Cardiac septum (tissue), 1 donor: Measurements from ENCODE around the gene IPMK. TPM values are rescaled to one million over a fixed set of nuclear protein-coding genes. Genes with fewer than 3 reads are reported as not detected.

Source experiments
- DNase-seq: peaks from one replicate; pipeline ENCODE4 v3.0.0-alpha.2; 2020; ENCODE audit warnings: low spot score
- intact Hi-C: fragments of 100-400 bp; cut with DNase I; formaldehyde crosslinking; loops from one replicate; pipeline ENCODE4 v1.14.0; 2022
- long read RNA-seq: library from polyadenylated mRNA; unstranded; transcript quantifications from one replicate; pipeline ENCODE4 v2.0.0, GENCODE V29; 2021
- total RNA-seq: library from RNA; stranded (reverse); fragmentation: NEBNext Ultra II Directional; extraction: Animal tissue kit (Norgen Biotek cat#: 25700); gene quantifications from one replicate; pipeline ENCODE4 v1.2.1, GENCODE V29; 2021
- donor health status: DM: no; HTN: no; CAD: no.

The IPMK gene
- 3.0 TPM for total RNA-seq
- long read RNA-seq, full-length matches to known transcripts = 1 of 2 reads
- long read RNA-seq, partial matches to known transcripts = 0 of 2 reads
- long read RNA-seq, other reads (novel, unspliced or antisense) = 1 of 2 reads

DNA sequence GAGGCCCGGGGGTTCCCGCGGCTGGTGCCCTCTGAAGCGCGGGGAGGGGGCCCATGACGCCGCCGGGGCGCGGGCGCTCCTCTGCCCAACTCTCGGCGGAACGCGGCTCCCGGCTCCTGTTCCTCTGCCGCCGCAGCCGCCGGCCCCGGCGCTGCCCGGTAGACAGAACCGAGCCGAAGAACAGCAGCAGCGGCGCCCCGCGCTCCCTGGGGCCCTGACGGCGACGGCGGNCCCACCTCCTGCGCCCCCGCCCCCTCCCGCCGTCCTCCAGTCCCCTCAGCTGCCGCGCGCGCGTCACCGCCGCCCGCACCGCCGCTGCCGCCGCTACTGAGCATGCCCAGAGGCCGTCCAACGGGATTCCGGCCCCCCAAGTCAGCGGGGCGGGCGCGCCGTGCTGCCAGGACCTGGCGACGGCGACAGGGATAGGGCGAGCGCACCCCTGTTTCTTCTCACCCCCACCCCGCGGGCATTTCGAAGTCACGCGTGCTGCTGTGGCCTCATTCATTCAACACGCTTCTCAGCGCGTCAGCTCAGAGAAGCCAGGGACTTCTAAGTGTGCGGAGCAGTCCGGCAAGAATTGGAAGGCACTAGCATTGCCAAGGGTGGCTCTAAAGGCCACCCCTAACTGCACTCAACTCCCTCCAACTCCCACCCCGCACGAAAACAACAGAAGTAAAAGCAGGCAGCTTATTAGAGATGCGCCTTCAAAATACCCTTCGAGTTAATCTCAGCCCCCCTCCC is at the start of gene IPMK:
Gene IPMK (minus strand): TSS at position 182 of the 741 bp plus-strand sequence. CDS start 283 bp downstream, outside the sequence.
- peak; percentile 97 for DNase-seq
- intact Hi-C loops = loop anchor here (2.0 kb wide), 1 partner anchor 67 kb away; the partner anchor contains the start of gene UBE2D1

DNA sequence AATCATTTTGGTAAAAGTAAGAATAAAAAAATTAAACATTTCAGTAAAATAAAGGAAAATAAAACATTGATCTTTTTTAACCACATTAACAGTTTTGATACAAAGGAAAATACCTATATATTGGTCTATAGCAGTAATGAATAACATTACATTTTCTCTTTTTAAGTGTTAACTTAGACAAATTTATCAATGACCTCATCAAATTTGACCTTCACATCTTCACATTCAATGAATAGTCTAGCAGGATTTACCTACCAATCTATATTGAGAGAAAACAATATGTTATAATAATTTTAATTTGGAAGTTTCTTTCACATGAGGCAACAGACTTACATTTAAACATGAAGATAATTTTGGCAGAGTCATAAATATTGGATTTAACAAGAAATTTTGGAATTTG is 49.2 kb upstream of the IPMK start:
- intact Hi-C loops = no loop called here
- no peak for DNase-seq

DNA sequence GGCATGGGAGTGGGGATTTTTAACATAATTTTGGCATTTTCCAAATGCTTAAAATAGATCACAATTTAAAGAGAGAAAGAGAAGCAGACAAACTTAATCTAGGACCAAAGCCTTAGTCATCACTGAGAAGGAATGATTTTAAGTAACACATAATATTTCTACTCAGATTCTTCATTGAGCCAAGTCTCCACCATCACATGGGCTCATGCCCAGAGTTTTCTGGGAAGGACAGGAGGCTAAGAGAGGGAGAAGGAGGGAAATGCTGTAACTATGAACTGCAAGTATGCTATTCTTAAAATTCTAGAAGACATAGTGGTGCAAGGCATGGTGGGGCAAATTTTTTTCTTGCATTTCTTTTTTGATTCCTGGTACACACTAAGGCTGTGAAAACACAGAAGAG is 43.3 kb upstream of the IPMK start:
- intact Hi-C loops = no loop called here
- DNase-seq = no peak

DNA sequence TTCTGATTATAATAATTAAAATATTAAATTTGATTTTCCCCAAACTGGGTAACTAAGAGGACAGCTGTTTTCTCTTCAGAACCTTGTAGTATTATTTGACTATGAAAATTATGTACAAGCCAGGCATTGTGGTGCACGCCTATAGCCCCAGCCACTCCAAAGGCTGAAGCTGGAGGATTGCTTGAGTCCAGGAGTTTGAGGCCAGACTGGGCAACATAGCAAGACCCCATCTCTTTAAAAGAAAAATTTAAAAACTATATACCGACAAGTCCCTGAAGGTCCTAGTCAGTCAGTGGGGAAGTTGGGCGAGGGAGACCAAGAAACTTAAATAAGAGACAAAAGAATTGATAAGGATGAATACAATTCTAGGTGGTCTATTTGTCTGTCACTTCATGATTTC is 40.0 kb upstream of the IPMK start:
- no peak for DNase-seq
- intact Hi-C loops = no loop called here

DNA sequence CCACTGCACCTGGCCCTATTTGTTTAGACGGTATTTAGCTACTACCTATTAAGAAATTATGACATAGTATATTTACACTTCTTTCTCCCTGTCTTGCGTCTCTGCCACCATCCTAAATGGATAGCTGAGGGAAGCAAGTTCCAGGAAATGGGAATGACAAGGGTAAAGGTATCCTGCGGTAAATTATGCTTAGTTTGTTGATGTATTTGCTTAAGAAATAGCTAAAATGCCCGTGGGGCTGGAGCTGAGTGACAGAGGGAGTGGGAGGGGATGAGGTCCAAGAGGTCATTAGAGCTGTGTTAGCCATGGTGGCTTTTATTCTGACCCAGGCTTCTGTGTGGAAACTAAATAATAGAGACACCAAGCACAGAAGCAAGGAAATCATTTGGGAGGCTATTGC is 38.1 kb upstream of the IPMK start:
- DNase-seq = no peak
- intact Hi-C loops = no loop called here

DNA sequence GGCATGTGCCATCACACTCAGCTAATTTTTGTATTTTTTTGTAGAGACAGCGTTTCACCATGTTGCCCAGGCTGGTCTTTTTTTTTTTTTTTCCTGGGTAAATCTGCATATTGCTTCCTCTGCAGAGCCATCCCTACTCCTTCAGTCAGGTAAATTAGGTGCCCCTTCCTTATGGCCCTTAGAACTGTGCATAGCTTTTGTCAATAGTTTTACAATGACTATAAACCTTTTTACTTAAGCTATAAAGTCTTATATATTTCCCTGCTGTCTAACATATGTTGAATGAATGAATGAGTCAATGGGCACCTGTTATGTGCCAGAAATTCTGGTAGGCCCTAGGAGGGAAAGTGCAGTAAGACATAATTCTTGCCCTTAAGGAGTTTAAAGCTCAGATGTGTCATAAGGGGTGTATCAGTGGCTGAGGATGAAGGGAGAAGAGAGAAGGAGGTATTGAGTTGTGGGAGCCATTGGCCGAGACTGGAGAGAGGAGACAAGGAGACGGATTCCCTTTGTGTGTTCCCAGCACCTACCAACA is 36.5 kb upstream of the IPMK start:
- DNase-seq = no peak
- intact Hi-C loops = loop anchor here (5.0 kb wide), 1 partner anchor 78 kb away; no protein-coding TSS in a partner anchor

DNA sequence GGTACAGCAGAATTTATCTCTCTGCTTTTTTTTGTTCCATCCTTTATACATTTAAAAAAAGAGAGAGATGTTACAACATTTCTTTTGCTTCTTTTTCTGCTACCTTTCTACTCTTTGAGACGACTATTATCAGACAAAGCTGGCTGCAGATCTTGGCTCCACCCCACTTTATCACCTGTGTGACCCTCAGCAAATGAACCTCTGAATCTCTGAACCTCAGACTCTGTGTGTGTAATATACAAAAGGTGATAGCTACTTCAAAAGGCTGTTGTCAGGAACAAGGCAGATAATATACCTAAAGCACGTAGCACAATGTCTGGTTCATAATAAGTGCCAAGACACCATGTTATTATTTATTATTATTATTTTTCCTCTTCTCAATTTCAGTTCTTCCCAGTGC is 34.6 kb upstream of the IPMK start:
- DNase-seq = no peak
- intact Hi-C loops = loop anchor here (5.0 kb wide), 1 partner anchor 80 kb away; no protein-coding TSS in a partner anchor

DNA sequence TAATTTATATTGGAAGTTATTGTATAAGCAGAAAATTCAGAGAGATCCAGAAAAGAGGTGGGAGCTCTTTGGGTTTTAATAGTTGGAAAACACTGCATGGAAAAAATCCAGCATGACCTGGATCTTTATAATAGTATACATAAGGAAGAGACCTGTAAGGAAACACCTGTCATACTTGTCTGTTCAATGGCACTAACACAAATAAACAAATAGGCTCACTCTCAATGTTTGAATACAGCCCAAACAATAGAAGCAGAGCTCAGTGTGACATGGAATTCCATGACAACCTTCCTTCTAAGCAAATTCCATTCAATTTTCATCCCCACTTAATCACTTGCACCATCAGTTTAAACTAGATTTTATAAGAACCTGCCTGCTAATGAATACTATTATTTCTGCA is 33.0 kb upstream of the IPMK start:
- no peak for DNase-seq
- intact Hi-C loops = loop anchor here (5.0 kb wide), 1 partner anchor 82 kb away; no protein-coding TSS in a partner anchor

DNA sequence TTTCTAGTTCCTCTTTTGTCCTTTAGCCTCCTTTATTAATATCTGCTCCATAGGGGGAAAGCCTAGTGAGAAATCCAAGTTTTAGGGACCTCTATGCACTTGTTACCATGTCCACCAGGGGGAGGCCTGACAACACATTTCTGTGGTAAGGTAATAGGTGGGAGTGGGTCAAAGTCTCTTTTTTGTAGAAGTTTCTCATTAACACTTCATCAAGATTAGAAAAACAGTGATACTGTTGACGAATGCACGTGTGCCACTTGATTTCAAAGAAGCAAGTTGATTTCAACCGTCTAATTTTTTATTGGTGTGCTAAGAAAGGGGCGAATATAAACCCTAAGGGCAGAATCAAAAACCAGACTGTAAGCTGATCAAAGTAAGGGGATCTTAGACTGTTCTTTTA is 31.9 kb upstream of the IPMK start:
- intact Hi-C loops = no loop called here
- peak; percentile 77 for DNase-seq

DNA sequence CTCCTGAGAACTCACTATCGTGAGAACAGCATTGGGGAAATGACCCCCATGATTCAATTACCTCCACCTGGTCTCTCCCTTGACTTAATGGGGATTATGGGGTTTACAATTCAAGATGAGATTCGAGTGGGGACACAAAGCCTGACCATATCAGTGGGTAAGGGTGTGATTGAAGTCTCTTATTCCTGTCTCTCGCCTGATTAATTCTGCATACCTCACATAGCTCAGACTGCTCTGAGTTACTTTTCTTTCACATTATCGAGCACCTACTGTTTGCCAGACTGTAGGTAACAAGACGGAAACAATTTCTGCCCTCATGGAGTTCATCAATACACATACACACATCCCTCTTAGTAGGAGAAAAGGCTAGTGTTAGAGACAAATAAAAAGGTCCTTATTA is 26.3 kb upstream of the IPMK start:
- DNase-seq = no peak
- intact Hi-C loops = no loop called here

DNA sequence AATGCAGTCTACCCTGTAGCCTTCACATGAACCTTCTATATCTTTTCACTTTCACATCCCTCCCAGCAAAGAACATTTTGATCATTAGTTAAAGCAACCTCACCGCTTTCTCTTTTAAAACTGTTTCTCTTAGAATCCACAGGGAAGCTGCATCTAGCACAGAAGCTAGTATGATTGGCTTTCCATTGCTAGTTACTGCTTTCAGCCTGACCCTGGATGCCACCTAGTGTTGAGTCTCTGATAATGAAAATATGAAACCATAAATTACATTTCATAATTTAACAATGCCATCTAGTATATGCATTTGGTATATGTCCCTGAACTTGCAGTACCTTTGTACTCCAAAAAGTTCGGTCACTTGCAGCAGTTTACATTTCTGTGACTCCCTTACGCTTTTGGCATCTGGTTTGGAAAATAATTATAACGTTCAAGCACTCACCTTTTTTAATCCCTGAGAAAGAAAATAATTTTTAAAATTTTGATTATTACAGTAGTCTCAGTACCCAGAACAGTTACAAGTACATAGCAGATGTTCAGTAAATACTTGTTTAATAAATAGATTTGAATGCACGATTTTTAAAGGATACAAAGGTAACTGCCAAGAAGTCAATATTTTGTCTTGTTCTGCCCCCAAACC is 24.0 kb upstream of the IPMK start:
- intact Hi-C loops = loop anchor here (2.0 kb wide), 1 partner anchor 115 kb away; no protein-coding TSS in a partner anchor
- no peak for DNase-seq

DNA sequence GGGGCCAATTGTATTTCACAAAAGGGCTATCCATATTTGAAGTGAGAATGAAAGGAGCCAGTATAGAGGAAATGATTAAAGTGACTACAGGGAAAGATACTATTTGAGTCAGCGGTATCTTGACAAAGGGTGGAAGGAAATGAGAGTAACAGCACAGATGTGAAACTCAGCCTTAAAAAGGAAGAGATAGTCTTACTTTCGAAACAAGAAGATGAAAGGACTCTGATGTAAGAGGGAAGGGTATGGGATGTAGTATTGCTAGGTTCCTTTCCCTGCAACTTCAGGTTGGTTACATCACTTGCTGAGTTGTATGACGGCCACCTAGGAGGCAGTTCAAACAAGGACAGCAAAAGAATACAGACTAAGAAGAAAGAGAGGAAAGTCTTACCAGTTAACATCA is 14.9 kb upstream of the IPMK start:
- no peak for DNase-seq
- intact Hi-C loops = no loop called here

DNA sequence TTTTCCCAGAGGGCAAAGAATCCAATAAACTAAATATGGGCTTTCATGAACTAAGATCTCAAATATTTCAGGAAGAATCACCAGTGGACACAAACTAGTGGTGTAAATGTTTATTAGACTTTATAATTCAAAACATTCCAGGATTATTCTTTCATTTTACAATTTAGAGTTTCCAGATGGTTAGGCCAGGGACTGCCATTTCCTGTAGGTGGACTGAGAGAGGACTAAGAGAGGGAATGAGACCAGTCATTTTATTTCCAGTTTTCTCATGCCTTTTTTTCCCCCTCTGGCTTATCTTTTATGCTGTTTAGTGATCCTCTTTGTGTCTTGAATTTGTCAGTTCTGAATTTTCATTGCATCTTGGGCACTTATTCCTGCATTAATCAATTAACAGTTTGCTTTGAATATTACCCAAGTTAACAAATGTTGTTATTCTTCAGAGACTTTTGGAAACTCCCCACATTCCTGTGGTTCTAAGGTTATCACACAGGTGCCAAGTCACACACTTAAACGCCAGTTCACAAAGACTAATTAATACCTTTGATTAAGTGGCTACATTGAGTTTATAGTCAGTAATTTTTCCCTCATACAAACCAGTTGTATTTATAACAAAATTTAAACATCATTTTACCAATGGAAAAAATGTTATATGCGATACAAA is 13.5 kb upstream of the IPMK start:
- intact Hi-C loops = no loop called here
- DNase-seq = no peak

DNA sequence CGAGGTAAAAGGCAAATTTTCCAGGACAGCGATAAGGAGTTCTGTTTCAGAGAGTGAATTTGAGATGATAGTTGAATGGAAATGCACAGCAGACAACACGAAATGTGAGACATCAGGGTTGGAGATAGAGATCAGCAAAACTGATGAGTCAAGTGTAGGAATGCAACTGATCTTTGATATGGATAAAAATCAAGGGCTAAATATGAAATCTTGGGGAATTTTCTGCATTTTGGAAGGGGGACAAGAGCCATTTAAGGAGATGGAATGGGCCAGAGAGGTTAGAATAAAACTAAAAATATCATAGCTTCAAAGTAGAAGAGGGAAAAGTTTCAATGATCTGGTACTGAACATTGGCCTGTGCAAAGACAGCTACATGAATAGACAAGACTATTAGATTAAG is 12.8 kb upstream of the IPMK start:
- intact Hi-C loops = no loop called here
- DNase-seq = no peak

DNA sequence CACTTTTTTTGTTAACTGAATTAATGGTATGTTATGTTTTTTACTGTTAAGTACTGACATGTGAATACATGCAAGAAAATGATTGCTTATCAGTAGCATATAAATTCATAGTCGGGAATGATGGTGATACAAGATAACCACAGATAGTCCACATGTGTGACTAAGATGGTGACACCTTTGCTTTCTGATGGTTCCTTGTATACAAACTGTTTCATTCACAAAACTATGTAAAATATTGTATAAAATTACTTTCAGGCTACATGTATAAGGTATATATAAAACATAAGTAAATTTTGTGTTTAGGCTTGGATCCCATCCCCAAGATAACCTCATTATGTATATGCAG is 11.2 kb upstream of the IPMK start:
- no peak for DNase-seq
- intact Hi-C loops = no loop called here

DNA sequence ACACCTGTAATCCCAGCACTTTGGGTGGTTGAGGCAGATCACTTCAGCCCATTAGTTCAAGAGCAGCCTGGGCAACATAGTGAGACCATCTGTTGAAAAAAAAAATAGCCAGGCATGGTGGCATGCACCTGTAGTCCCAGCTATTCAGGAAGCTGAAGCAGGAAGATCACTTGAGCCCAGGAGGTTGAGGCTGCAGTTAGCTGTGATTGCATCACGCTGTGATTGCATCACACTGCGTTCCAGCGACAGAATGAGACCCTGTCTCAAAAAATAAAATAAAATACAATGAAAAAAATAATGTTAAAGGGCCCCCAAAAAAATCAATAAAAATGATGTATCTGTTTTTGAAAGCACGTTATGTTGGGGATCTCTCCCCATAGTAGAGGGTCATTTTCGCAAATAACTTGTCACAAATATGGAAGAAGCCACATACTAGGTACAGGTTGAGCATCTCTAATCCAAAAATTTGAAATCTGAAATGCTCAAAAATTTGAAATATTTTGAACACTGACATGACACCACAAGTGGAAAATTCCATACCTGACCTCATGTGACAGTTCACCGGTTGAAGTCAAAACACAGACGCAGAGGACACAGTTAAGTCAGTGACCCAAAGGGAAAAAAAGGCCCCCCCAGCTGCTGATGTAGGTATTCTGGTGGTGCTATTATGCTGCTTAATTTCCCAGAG is 10.7 kb upstream of the IPMK start:
- intact Hi-C loops = no loop called here
- no peak for DNase-seq

DNA sequence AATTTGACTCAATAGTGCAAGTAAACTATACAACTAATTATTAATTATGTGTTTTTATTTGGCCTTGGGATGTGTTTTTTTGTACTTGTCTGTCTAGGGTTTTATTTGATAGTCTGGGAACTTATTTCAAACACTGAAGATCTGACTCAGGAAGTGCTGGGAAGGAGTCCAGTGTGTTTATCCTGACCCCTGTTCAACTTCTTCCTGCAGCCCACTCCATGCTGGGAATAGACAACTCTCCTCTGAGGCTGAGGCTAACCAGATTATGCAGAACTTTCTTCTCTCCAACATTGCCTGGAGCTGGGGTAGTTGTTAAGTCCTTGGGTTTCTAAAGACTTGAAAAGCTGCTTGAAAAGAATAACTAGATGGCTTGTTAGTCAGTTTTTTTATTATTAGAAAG is 8.2 kb upstream of the IPMK start:
- intact Hi-C loops = no loop called here
- no peak for DNase-seq

DNA sequence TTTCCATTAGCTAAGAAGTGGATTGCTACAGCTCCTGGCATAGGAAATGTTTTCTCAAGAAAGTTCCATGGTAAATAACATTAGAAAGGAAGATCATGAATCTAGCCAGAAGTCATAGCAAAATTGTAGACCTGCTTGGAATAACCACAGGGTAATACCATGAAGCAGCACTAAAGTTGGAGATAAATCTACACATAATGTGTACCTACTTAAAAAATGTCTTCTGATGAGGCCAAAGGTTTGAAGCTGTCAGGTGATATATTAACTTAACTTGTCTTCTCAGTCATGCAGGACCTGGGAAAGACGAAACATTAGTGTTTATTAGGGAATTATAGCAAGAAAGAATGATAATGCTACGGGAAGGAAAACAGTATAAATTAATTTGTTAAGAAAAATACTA is 7.6 kb upstream of the IPMK start:
- intact Hi-C loops = no loop called here
- no peak for DNase-seq

DNA sequence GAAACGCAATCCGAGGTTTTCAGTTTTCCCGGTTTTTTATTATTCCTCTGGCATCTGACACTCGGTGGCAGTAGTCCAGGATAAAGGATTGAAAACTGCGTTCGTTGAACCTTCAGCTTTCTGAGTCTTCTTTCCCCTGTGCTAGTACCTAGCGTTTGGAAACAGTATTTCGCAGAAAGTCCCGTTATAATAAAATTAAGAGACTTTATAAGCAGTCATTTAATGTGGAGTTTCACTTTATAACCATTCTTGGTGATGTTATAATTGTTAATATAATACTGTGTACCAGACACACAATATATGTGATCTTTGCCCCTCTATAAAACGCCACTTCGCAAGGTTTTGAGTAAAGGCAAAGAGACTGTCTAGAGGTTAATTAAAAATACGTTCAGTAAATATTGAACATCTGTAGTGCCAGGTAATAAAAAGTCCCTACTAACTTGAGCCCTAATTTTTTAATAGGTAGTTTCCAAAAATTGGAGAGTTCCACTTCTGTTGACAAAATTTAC is 2.1 kb upstream of the IPMK start:
- no peak for DNase-seq
- intact Hi-C loops = no loop called here
